ENCODE measurements around the gene TLE1.
"Not testable (repeated sequence)": the region's sequence is repeated elsewhere in the genome, so short reads cannot be mapped to it uniquely, and the experiment has no call there.

The TLE1 gene

GRCh38 chr9:81652058-81652687 lies 37.2 kb downstream of the TLE1 start:
- no peak for FAIRE-seq

DNA sequence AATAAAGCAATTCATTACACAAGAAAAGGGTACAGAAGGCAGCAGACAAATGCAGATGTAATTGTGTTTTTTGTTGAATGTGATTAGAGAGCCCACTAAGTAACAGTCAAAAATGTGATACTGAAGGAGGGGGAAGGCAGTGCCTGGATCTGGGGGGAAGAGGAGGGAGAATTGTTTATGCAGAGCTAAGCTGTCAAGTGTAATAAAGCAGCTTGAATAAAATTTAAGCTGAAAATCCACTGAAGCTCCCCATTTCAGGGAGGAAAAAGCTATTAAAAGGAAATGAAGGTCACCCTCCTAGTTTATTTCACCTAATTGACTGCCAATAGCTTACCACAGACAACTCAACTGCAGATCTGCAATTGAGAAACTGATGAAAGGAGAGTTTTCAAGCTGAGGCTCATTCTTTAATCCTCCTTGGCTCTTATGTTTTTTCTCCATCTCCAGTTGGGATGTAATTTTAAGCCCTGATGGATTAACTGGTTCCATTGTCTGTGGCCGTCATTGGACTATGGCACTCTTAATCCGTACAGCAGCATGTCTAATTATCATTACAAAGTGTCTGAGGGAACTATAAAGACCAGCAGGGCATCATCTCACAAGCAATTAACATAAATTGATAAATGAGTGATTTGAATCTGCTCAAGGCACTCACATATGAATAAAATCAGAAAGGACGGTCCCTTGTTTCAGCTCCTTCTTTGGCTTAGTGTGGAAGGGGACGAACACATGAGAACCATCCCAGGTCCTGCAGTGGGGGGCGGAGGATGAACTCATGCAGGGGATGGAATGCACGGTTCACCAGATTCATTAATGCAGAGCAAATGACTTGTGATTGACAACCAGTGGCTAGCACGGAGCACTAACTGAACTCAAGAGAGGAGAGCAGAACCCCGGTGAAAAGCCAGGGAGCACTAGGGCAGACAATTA lies 38.5 kb downstream of the TLE1 start:
- FAIRE-seq: no peak

DNA sequence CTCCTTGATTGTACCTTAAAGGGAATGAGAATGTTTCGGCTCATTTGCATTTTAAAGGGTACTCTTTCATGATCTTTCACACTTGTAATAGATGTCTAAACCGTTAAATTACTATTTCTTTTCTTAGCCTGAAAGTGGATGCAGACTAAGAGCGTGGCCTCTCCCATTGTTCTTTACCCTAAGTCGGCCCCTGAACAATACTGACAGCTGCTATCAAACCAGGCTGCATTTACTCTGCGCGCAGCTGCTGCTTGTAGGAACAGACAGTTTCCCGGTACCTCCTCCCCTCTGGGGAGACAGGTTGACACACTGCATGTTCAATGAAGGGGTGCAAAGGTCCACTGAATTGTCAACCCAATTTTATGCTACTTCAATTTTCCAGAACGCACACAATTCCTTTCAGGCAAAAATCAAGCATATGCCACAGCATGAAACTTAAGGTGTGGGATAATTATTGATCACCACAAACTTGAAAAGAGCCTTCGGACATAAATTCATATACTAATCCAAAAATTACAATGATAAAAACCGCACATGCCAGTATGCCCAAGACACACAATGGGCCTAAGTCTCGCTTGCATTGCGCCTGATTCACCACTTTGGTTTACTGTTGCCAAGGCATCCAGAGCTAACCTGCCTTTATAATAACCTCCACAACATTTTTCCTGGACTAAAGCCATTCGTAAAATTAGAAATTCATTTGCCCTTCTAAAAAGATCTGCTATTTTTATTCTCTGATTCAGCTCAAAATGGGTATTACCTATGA lies 39.7 kb downstream of the TLE1 start:
- no peak for FAIRE-seq

GRCh38 chr9:81648891-81649290 lies 40.5 kb downstream of the TLE1 start:
- FAIRE-seq: no peak

DNA sequence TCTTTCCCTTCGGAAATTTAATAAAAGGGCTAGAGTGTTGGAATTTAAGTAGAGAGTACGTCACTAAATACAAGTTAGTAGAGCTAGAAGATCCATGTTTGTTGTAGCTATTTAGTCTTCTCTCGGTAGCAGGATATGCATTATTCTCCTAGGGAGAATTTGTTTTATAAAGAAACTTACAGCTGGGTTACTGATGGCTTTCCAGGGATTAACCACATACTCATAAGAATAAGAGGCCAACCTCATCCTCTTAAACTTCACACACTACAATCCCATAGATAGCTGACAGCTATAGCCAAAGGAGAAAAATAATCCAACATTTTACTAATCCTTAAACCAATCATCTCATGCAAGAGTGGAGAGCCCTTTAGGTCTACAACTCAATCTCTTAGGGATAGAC lies 43.0 kb downstream of the TLE1 start:
- FAIRE-seq: no peak

DNA sequence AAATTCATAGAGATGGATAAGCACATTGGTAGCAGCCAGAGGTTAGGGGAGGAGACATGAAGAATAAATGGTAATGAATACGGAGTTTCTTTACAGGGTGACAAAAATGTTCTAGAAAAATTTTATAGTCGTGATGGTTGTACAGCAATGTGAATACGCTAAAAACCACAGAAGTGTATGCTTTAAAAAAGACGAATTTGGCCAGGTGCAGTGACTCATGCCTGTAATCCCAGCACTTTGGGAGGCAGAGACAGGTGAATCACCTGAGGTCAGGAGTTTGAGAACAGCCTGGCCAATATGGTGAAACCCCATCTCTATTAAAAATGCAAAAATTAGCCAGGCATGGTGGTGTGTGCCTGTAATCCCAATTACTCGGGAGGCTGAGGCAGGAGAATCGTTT lies 44.8 kb downstream of the TLE1 start:
- FAIRE-seq: not testable (repeated sequence)

DNA sequence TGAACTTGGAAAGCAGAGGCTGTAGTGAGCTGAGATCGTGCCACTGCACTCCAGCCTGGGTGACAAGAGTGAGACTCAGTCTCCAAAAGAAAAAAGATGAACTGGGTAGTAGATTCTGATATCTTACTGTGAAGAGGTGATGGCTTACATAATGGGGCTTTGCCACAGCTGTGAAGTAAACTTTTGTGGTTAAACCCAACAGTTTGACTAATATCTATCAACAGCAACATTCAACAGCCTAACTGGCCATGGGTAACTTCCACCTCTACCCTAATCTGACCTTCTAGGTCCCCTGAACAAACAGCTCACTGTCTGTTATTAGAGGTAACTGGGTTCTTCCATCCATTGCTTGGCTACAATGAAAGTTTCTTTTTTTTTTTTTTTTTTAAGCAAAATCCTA lies 52.1 kb downstream of the TLE1 start:
- no peak for FAIRE-seq

DNA sequence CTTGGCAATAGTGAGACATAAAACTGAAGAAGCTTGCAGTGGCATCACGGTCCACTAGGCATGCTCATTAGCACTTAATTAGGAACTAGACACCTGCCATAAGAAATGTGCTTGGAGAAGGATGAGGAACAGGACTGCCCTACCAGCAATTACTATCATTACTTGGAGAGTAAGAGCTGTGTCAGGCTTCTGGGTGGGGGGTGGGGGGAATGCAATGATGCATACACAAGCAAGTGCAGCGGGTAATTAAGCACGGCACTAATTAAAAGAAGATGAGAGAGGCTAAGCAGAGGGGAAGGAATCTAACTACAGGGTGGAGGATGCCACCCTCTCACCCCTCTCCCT lies 53.1 kb downstream of the TLE1 start:
- FAIRE-seq: no peak

DNA sequence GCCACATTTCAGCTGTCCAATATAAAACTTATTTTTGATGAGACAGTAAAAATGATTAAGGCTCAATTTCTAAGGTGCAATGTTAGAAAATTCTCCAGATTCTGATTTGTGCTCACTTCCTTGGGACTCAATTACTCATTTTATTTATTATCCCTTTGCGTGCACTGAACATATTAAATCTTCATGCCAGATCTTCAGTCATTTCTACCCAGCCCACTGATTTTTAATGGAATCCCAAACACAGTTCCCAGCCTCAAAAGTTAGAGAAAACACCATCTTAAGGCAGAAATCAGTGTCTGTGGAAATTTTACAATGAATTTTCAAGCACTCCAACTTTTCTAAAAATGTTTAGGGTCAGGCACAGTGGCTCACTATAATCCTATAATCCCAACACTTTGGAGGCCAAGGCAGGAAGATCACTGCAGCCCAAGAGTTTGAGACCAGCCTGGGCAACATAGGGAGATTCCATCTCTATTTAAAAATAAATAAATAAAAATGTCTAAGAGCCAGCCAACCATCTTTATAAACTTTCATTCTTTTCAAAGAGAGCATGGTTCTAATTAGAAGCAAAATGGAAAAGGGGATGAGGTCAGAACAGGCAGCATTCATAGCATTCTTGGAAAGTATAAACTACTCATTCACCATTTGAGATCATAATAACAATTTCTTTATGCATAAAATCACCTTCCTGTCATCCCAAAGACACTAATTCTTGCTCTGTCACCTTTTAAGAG lies 53.7 kb downstream of the TLE1 start:
- FAIRE-seq: no peak

GRCh38 chr9:81634915-81635516 lies 54.3 kb downstream of the TLE1 start:
- no peak for FAIRE-seq

DNA sequence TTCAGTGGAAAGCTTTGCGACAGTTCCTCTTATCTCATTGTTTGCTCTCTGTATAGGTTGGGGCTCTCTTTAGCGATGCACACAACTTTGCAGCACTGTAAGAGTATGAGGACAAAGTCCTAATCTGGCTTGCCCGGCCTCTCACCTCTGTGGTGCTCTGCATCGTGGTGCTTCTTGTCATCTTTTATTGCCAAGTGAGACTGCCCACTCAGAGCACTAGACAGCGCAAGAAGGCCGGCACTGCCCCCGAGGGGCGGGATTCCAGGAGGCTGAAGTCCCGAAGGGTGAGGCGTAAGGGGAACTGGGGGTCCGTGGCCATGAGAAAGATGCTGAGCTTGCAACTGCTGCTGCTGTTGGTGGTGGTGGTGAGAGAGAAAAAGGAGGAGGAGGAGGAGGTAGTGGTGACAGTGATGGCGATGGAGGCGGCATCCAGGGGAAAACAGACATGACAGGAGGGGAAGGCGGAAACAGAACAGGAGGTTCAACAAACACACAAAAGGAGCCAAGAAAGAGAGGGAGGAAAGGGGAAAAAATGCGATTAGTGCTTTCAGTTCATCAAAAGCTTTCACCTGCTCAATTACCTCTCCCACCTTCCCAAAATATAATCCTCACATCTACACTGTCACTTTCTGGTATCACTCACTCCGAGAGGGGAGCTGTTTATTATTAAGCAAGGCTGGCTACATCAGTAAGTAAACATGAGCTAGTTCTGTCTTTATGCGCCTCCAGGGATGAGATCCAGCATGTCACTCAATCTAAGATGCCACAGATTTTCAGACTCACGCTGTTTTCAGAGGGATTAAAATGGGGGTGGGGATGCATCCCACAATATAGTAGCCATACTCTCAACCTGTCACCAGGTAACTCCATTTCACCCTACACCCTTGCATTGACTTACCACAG lies 55.1 kb downstream of the TLE1 start:
- no peak for FAIRE-seq

DNA sequence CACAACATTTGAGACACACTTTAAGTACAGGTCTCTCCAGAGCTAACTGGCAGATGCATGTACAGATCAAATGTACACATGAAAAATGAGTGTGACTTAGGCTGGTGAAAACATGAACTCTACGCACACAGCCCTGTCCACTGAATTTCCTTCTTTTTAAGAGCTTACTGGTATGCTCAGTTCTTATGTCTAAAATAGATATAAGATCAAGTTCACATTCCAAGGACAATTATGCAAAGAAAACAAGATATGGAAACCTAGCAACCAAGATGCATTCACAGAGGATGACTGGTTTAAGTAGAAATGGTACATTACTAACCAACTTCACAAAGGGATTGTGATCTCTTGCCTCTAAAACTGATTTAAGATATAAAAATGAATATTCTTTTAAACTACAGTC lies 56.7 kb downstream of the TLE1 start:
- no peak for FAIRE-seq

GRCh38 chr9:81631218-81631745 lies 58.1 kb downstream of the TLE1 start:
- no peak for FAIRE-seq

DNA sequence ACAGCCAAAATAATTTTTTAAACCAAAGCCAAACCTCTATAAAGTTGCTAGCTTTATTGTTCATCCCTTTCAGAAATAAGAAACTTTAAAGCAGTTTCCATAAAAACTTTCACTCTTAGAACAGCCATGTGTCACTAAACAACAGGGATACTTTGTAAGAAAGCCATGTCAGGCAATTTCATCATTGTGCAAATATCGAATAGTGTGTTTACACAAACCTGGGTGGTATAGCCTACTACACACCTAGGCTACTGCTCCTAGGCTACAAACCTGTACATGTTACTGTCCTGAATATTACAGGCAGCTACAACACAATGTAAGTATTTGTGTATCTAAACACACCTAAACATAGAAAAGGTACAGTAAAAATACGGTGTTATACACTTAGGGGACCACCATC lies 59.9 kb downstream of the TLE1 start:
- FAIRE-seq: peak; percentile 17

DNA sequence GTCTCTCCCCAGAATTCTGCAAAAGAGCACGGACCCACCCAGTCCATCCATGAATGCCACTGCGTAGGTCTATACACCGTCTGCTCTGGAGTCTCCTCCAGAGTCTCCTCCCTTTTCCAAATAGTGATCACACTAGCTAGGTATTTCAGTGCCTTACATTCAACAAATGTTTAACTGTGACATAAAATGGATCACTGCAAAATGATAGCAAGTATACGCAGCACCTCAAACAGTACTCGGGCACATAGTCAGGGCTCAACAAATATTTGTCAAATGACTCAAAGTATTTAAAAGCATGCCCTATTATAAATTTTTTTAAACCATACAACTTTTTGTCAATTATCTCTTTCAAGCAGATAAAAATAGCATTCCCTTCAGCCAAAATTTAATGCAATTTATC lies 60.5 kb downstream of the TLE1 start:
- FAIRE-seq: peak; percentile 49

- FAIRE-seq: no peak
Observed at GRCh38 chr9:81627481-81627880, 61.9 kb downstream of the TLE1 start.

GRCh38 chr9:81626511-81626910 lies 62.8 kb downstream of the TLE1 start:
- no peak for FAIRE-seq

DNA sequence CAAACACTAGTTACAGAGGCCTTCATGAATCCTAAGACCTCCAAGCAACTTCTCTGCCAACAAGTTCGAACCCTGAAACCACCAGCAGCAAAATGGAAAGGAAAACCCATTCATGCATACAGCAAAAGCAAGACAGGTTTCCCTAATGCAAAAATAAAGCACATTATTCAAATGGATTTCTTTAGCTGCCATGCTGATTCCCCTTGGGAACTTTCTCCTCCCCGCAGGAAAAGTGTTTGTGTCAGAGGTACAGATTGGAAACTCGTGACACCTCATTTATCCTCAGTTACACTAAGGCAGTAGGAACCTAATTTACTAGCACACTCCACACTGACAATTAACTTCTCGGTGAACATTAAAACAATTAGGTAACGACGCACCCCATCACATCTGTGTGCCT lies 63.4 kb downstream of the TLE1 start:
- FAIRE-seq: no peak

DNA sequence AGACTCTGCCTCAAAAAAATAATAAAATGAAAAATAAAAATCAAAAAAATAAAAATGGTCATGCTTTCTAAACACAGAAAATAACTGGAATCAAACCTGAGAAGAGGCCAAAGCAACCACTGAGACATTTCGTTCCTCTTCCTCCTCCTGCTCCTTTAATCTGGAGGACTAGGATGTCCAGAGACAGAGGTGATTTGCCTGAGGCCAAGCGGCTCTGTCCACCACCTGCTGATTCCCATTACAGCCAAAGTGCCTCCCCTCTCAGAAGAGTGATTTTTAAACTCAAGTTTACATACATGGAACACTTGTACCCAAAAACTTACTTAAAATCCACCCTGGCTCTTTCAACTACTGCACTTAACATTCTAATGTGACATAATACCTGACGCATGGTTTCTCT lies 65.6 kb downstream of the TLE1 start:
- no peak for FAIRE-seq

DNA sequence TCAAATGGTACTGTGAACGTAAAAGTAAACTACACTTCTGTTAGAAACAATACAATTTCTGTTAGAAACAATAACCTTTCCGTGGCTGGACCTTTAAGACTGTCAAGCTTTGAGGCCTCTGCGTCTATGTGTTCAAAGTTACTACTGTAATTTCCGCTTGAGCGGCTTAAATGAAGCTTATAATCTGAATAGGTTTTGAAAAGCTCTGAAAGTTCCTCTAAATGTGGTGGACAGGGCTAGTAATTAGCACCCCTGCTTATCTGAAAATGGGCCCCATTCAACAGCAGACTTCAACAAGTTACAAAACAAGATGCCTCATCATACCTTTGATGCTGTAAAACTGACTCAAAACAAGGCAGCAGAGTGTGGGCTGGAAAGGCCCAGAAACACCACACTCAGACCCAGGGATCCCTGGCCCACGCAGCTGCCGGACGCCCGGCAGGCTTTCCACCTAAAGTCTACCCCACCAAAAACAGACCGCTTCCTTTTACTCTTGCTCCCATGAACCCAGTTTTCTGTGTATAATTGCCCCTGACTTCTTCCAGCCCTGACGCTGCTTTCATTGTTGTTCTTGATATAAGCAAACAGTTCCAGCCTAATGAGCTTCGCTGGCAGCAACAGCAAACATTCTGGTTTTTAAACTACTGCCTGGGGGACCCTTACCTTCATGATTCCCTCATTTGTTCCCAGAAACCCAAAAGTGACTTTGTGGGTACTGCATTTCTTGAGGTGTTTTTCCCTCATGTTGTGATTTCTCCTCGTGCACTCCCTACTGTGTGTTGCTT lies 66.7 kb downstream of the TLE1 start:
- no peak for FAIRE-seq

Measured in islet of Langerhans (tissue), 1 donor.